DMS 273 treated with DMSO at 0.1 percent for 48 hours (cell line): ENCODE results near the gene COX18.

ENCODE experiments used
- DNase-seq: peaks from one replicate; lab custom pipeline; 2025; lab: John Stamatoyannopoulos, UW

Gene COX18

DNA sequence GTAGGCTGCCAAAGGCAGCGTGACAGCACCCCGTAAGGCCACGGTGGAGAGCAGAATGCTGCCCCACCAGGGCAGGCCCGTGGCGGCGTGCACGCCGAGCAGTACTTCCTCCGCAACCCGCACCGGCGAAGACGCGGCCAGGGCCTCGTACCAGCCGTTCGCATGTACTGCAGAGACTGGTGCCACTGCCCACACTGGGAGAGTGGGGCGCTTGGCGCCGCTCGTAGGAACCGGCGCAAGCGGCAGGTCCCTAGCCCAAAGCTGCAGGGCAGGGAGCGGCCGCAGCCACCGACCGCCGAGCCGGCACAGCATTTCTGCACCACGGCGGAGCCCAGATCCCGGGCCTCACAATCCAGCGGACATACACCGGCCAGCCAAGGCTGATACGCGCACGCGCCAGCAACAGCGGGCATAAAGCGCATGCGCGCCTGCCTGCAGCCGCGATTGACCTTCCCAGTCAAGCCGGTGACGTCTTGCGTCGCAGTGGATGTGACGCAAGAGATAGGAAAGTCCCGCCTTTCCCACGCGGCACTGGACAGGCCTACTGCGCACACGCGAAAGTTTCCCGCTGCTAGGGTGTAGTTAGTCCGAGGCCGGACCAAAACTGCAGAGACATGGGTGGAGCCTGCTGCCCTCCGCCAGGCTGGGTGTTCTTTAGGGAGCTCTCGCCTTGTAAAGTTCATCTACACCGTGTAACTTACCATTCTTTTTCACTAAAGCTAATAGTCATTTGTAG is at the start of gene COX18:
Gene COX18 (minus strand): TSS at position 379 of the 736 bp plus-strand sequence. CDS start 67 bp downstream, at position 312.
- peak; percentile 79 for DNase-seq

DNA sequence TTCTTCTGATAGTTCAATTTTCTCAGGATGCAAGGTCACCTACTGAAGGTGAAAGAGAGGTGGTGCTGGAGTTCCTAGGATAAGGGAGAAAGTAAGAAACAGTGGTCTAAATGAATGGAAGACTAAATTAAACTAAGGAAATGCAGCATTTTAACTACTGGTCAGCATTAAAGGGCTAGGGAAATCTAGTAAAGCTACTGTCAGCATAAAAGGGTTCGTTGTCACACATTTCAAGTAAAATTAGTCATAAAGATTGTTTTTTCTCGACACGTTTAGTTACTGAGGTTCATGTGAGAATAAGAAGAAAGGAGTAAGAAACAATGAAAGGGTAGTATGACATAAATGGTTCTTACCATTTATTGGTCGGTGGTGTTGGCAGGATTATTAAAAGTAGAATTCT is 40.0 kb upstream of the COX18 start:
- no peak for DNase-seq

- DNase-seq = no peak
These were observed 35.2 kb upstream of the COX18 start for GRCh38 chr4:73104695-73105094.

DNA sequence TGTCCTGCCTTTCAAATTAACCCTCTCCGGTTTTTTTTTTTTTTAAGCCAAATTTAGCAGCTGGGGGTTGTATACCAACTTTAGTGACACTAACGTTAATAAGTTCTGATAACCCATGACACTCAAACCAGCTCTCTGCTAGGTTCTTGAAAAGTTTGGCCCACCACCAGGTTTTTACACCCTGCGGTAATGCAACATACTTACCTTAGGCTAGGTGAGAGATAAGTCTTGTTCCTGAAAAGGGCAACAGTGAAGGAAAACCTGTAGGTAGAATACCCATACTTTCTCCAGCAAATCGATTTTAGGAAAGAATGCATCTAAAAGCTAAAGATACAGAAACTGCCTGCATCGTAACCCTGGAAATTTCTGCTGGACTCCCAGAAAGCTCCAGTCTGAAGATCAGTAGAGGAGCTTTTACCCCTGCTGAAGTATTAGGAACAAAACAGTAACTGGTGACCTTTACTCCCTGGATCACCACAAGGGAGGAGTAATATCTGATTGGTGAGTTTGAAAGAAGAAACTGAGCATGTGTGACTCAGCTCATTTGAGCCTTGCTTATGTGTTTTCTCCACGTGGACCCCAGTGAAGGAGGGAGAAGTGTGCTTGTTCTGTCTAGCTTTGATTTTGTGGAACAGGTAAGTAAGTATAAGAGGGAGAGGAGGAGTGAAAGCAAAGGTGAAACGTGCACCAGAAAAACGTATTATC is 34.4 kb upstream of the COX18 start:
- no peak for DNase-seq

DNA sequence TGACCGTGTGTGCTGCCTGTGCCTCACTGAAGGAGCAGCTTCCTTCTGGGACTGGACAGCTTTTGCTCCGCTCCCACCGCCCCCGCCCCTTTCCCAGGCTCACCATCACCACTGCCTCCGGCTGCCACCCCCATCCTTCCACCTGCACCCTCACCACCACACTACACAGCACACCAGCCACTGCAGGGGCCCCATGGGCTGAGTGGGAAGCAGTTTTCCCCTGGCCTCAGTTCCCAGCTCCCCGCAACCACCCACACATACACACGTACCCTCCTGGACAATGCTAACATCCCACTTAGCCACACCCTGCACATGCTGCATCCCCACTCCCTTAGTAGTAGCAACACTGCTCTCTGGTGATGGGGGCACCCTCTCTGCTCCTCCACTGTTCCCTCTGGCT is 29.6 kb upstream of the COX18 start:
- no peak for DNase-seq

- DNase-seq = no peak
These were observed 29.2 kb upstream of the COX18 start for GRCh38 chr4:73098713-73099112.

DNA sequence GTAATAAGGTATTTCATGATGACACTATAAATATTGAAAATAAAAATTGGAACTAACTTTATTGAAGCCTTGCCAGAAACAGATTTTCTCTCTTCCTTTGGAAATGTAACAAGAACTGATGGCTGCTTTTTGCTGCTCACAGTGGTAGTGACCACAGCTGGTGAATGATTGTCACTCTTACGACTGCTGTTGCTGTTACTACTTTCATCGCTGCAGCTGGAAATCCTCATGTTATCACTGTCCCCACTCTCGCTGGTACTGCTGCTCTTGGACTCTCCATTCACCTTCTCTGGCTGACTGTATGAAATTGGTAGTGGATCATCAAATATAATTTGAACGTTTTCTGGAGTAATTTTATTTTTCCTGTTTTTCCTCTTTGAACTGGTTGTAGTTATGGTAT is 28.5 kb upstream of the COX18 start:
- no peak for DNase-seq

GRCh38 chr4:73092868-73093267 is 23.4 kb upstream of the COX18 start:
- DNase-seq = no peak

DNA sequence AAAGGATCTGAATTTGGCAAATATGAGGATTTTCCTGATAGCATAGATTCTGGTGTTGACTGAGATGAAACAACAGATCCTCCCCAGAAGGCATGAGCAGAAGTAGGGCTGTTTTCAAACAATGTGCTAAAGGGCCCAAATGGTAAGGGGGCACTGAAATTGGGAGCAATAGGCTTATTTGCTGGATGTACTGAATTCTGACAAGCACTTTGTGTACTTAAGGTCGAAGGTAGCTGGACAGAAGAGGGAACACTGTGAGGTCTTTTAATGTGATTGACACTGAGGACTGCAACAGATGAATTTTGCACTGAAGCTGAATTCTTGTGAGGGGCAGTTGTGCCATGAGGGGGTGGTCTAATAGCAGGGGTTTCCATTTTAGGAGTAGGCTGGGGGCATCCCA is 21.2 kb upstream of the COX18 start:
- DNase-seq = no peak

GRCh38 chr4:73087871-73088270 is 18.4 kb upstream of the COX18 start:
- no peak for DNase-seq

- no peak for DNase-seq
These were observed 16.8 kb upstream of the COX18 start for GRCh38 chr4:73086095-73086868.

GRCh38 chr4:73080789-73081188 is 11.3 kb upstream of the COX18 start:
- no peak for DNase-seq

DNA sequence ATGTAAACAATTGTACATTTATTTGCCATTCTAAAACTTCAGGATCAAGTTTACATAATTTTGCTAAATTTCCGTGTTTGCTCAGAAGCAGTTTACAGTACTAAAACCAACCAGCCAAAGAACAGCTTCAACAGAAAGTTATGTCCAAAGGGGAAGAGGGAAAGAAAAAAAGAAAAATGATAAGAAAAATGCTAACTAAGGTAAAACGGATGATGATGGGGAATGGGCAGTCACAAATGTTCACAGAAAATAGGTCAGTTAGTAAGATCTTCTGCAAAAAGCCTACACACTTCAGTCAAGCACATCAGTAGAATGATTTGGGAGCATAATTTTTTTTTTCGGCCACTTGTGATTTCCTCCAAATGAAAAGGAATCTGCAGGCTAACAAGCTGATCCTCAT is 6.3 kb upstream of the COX18 start:
- DNase-seq = no peak

GRCh38 chr4:73070074-73070390 is 516 bp upstream of the COX18 start:
- DNase-seq = peak; percentile 63

DNA sequence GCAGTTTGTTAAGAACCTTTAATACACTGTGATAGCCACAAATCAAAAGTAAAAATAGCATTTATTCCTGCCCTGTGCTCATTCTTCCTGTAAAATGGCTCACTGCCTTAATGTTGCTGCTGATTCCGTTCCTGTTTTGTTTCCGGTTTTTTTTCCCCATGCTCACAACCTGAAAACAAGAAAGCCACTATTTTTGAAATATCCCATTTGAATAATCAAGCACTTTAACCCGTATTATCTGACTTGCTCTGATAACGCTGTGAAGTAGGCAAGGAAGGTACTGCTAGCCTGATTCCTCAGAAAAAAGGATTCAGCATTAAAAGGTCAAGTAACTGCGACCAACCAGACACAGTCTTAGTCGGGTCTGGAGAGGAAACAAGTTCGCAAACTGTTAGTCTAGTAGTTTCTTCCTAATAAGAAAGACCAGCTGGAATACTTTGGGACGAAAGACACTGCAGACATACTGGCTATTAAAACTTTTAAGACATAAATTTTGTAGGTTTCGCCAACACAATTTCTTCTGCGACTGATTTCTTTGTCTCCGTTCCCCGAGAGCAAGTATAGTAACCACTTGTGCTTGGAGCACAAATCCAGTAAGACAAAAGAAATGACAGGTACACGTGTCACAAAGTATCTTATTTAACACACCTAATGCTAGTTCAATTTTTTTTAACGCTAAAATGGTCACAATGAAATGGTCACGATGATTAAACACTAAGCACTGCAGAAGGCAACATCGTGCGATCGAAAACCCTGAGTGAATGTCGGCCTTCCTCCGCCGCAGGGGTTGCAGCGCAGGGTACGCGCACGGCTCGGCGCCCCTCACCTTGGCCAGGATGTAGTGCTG is 802 bp downstream of the COX18 start:
- DNase-seq = no peak

- DNase-seq = no peak
These were observed 1.5 kb downstream of the COX18 start for GRCh38 chr4:73067971-73068394.

GRCh38 chr4:73066928-73067327 is 2.6 kb downstream of the COX18 start:
- no peak for DNase-seq

GRCh38 chr4:73066445-73066844 is 3.1 kb downstream of the COX18 start:
- no peak for DNase-seq

- DNase-seq = no peak
These were observed 5.0 kb downstream of the COX18 start for GRCh38 chr4:73064536-73064935.

DNA sequence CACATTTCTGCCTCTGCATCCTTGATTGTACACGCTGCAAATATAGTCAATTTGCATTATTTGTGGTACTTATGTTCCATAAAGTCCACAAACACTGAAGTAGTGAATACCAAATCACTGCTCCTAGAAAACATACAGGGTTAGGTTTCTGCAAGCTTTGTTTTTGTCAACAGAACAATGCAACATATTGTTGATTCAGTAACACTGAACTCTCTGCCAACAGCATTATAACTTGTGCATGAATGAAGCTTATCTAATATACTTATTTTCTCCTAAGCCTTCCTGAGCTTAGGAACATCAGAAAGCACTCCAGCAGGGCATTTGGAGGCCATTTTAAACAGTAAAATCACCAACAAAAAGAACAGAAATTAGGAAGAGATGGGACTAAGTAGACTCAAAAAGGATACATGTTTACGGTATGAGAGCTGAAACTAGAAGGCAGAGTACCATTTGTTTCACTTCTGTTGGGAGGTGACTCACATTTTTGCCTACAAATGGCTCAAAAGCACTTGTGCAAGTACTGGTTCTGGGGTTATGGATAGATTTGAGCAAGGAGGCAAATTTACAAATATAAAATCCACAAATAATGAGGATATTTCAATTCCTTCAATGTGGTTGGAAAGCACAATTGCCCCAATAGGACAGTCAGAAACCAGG is 14.1 kb downstream of the COX18 start:
- DNase-seq = no peak

GRCh38 chr4:73053974-73054480 is 15.5 kb downstream of the COX18 start:
- no peak for DNase-seq
